DND-41 (cell line): ENCODE results near the gene MCOLN3.

Experiments
- CTCF ChIP-seq: IDR thresholded peaks from 2 replicates; pipeline ENCODE4 v1.5.1; 2012; ENCODE audit warnings: borderline replicate concordance, low read length, moderate library complexity, mild to moderate bottlenecking; ENCODE audit not compliant: poor library complexity, severe bottlenecking; ENCODE audit errors: extremely low read depth
- EZH2 ChIP-seq: IDR thresholded peaks from 3 replicates; pipeline ENCODE4 v1.6.1; 2012; ENCODE audit warnings: borderline replicate concordance, low read depth, mild to moderate bottlenecking, moderate library complexity, low read length, inconsistent platforms; ENCODE audit not compliant: severe bottlenecking

GRCh38 chr1:85061711-85062424 is 13.6 kb upstream of the MCOLN3 start:
- no peak for TF ChIP-seq CTCF
- no peak for TF ChIP-seq EZH2
